Measurements from ENCODE around the gene FKBP9.
A peak's percentile ranks its signal among the peaks of the same experiment; 100 is the strongest.

The FKBP9 gene

DNA sequence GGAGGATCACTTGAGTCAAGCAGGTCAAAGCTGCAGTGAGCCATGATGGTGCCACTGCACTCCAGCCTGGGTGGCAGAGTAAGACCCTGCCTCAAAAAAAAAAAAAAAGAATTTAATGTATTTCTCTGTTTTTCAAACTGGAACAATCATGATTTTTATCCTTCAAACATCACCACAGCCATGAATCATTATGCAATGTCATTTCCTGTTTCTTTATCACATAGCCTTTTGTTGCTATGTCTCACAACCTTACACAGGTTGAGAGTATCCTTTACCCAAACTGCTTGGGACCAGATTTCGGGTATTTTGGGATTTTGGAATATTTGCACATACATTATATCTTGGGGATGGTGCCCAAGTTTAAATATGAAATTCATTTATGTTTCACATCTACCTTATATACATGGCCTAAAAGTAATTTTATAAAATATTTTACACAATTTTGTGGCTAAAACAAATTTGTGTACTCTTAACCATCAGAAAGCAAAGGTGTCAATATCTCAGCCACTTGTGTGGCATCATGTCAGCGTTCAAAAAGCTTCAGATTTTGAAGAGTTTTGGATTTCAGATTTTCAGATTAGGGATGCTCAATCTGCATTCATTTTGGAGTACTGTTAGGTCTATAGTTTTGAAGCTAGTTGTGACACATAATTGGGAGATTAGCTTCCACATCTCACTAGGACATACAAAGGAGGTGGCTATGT lies 97.2 kb downstream of the FKBP9 start:
- H3K9me3 Mint-ChIP-seq (ENCODE audit: low read depth), result no peaks in the 10 kb centered on the region
- H3K36me3 Mint-ChIP-seq, result peaks cover 8% of the 10 kb centered on the region
- no peaks in the 10 kb centered on the region for H3K27me3 Mint-ChIP-seq
- peak overlapping the region; percentile 48 for H3K4me3 Mint-ChIP-seq
- H3K27ac Mint-ChIP-seq, result peak overlapping the region; percentile 83
- peaks cover 65% of the 10 kb centered on the region for H3K4me1 Mint-ChIP-seq (ENCODE audit: low read depth)

DNA sequence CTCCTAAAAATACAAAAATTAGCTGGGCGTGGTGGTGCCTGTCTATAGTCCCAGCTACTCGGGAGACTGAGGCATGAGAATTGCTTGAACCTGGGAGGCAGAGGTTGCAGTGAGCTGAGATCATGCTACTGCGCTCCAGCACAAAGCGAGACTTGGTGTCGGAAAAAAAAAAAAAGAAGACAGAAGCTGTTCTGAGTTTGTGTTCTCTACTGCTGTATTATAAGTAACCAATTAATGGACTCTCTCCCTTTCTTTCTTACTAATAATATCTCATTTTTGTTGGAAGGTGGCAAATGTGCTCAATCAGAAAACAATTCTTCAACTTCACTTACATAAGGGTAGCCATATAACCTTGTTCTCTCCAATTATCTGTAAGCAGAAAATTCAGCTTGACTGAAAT lies 97.9 kb downstream of the FKBP9 start:
- Mint-ChIP-seq H3K4me1 (ENCODE audit: low read depth) (peaks cover 69% of the 10 kb centered on the region), H3K9me3 (ENCODE audit: low read depth) (no peaks in the 10 kb centered on the region), H3K27me3 (no peaks in the 10 kb centered on the region), H3K27ac (peak overlapping the region; percentile 83), H3K36me3 (peaks cover 12% of the 10 kb centered on the region), H3K4me3 (no peak overlapping the region)
